Adrenal gland (tissue), 5 donors: ENCODE data around the gene OLFM2.
"Not testable (repeated sequence)": the region's sequence is repeated elsewhere in the genome, so short reads cannot be mapped to it uniquely, and the experiment has no call there.

ENCODE experiments used
- CTCF ChIP-seq, 6 experiments: fragments of 450-650 bp in 4 of 6; fragments of 200-600 bp in 2 of 6; sonication (generic) in 1 of 6; IDR thresholded peaks; 1 replicate in 5 of 6; 2 replicates in 1 of 6; pipeline versions ENCODE4 v1.5.1 to v1.8.0; 2016 to 2021; ENCODE audit warnings: antibody characterized with exemption in 6 of 6, mild to moderate bottlenecking in 2 of 6, moderate library complexity in 1 of 6
- POLR2A ChIP-seq, 2 donors: fragments of 450-650 bp; IDR thresholded peaks; one replicate each; pipeline ENCODE4 v1.6.1; 2017; ENCODE audit warnings: antibody characterized with exemption in 2 of 2, mild to moderate bottlenecking in 2 of 2, moderate library complexity in 1 of 2
- donor health status: DM: no; HTN: no; CAD: no.

GRCh38 chr19:9922782-9923379 is 13.4 kb downstream of the OLFM2 start:
- TF ChIP-seq CTCF, POLR2A (IDR thresholded peaks at IDR 0.05): not testable (repeated sequence)
